HS-27A (cell line): Measurements from ENCODE around the gene ELP2.
A peak's percentile ranks its signal among the peaks of the same experiment; 100 is the strongest.
"Not testable (repeated sequence)": the region's sequence is repeated elsewhere in the genome, so short reads cannot be mapped to it uniquely, and the experiment has no call there.

Experiments
- DNase-seq: peaks from one replicate; pipeline ENCODE4 v3.0.0-alpha.2; 2012; ENCODE audit warnings: low read depth, missing footprints

ELP2 gene

GRCh38 chr18:36160959-36161371 lies 31.3 kb downstream of the ELP2 start:
- DNase-seq, result no peak

GRCh38 chr18:36162981-36163380 lies 33.3 kb downstream of the ELP2 start:
- no peak for DNase-seq

GRCh38 chr18:36167692-36168218 lies 38.1 kb downstream of the ELP2 start:
- DNase-seq, result no peak

GRCh38 chr18:36168296-36168695 lies 38.6 kb downstream of the ELP2 start:
- DNase-seq, result not testable (repeated sequence)

- no peak for DNase-seq
Observed at GRCh38 chr18:36169938-36170337, 40.2 kb downstream of the ELP2 start.

GRCh38 chr18:36175481-36175880 lies 45.8 kb downstream of the ELP2 start:
- no peak for DNase-seq

- DNase-seq, result no peak
Observed at GRCh38 chr18:36176177-36176584, 46.5 kb downstream of the ELP2 start.

GRCh38 chr18:36176711-36177110 lies 47.0 kb downstream of the ELP2 start:
- no peak for DNase-seq

GRCh38 chr18:36177913-36178312 lies 48.2 kb downstream of the ELP2 start:
- DNase-seq, result no peak

- no peak for DNase-seq
Observed at GRCh38 chr18:36179562-36180355, 50.1 kb downstream of the ELP2 start.

GRCh38 chr18:36181441-36181840 lies 51.7 kb downstream of the ELP2 start:
- DNase-seq, result no peak

- DNase-seq, result no peak
Observed at GRCh38 chr18:36181898-36182506, 52.3 kb downstream of the ELP2 start.

- no peak for DNase-seq
Observed at GRCh38 chr18:36183033-36183432, 53.3 kb downstream of the ELP2 start.

GRCh38 chr18:36183987-36184386 lies 54.3 kb downstream of the ELP2 start:
- DNase-seq, result no peak

- DNase-seq, result no peak
Observed at GRCh38 chr18:36185157-36185556, 55.5 kb downstream of the ELP2 start.

GRCh38 chr18:36185901-36186460 lies 56.3 kb downstream of the ELP2 start:
- no peak for DNase-seq

- DNase-seq, result no peak
Observed at GRCh38 chr18:36186461-36187192, 56.9 kb downstream of the ELP2 start.

GRCh38 chr18:36187193-36187825 lies 57.6 kb downstream of the ELP2 start, which contains the start of gene MOCOS:
Gene MOCOS (plus strand): TSS chr18:36187497. CDS start chr18:36187540, 43 bp downstream.
- peak; percentile 24 for DNase-seq

- no peak for DNase-seq
Observed at GRCh38 chr18:36187826-36188721, 58.4 kb downstream of the ELP2 start.

- DNase-seq, result no peak
Observed at GRCh38 chr18:36188916-36189315, 59.2 kb downstream of the ELP2 start.

- DNase-seq, result no peak
Observed at GRCh38 chr18:36189486-36189885, 59.8 kb downstream of the ELP2 start.
